H9 (cell line): ENCODE measurements around the gene DENR. TPM values are rescaled to one million over a fixed set of nuclear protein-coding genes. Genes with fewer than 3 reads are reported as not detected.

Source experiments
- DNase-seq: peaks from one replicate; pipeline ENCODE4 v3.0.0-alpha.2; 2017
- H2AFZ ChIP-seq: one replicate; pipeline ENCODE4 v1.6.1; 2013; ENCODE audit warnings: mild to moderate bottlenecking, low read length, control low read depth, moderate library complexity
- H2AK5ac ChIP-seq: 2 replicates; pipeline ENCODE4 v1.6.1; 2013; ENCODE audit warnings: low read length, control low read depth, mixed read lengths; ENCODE audit not compliant: insufficient read length
- H2BK120ac ChIP-seq: one replicate; pipeline ENCODE4 v1.6.1; 2013; ENCODE audit warnings: low read depth, mild to moderate bottlenecking, low read length, control low read depth, inconsistent platforms; ENCODE audit not compliant: poor library complexity, severe bottlenecking
- H2BK12ac ChIP-seq: 2 replicates; pipeline ENCODE4 v1.6.1; 2013; ENCODE audit warnings: low read length, control low read depth, mixed read lengths, low read depth; ENCODE audit not compliant: insufficient read length
- H2BK15ac ChIP-seq: 2 replicates; pipeline ENCODE4 v1.6.1; 2013; ENCODE audit warnings: low read depth, low read length, control low read depth
- H2BK20ac ChIP-seq: one replicate; pipeline ENCODE4 v1.6.1; 2013; ENCODE audit warnings: low read depth, mild to moderate bottlenecking, low read length, control low read depth, inconsistent platforms; ENCODE audit not compliant: poor library complexity, severe bottlenecking
- H2BK5ac ChIP-seq: 2 replicates; pipeline ENCODE4 v1.6.1; 2013; ENCODE audit warnings: low read length, control low read depth, mixed read lengths; ENCODE audit not compliant: insufficient read length
- H3K14ac ChIP-seq: 2 replicates; pipeline ENCODE4 v1.6.1; 2013; ENCODE audit warnings: low read length, control low read depth; ENCODE audit not compliant: insufficient read depth
- H3K18ac ChIP-seq: 2 replicates; pipeline ENCODE4 v1.6.1; 2013; ENCODE audit warnings: low read depth, mild to moderate bottlenecking, mixed read lengths, low read length, control low read depth; ENCODE audit not compliant: insufficient read length
- H3K23ac ChIP-seq: 2 replicates; pipeline ENCODE4 v1.6.1; 2013; ENCODE audit warnings: low read length, control low read depth, mixed read lengths, low read depth; ENCODE audit not compliant: insufficient read length
- H3K23me2 ChIP-seq: 2 replicates; pipeline ENCODE4 v1.6.1; 2013; ENCODE audit warnings: low read depth, mild to moderate bottlenecking, mixed read lengths, low read length, control low read depth; ENCODE audit not compliant: insufficient read length, poor library complexity, severe bottlenecking
- H3K27ac ChIP-seq: 2 replicates; pipeline ENCODE4 v1.5.1; 2013; ENCODE audit warnings: low read length, control low read depth, mixed read lengths, low read depth; ENCODE audit not compliant: insufficient read length
- H3K27me3 ChIP-seq: 2 replicates; pipeline ENCODE4 v1.6.1; 2013; ENCODE audit warnings: low read length, control low read depth, inconsistent platforms; ENCODE audit not compliant: insufficient read depth
- H3K4ac ChIP-seq: 2 replicates; pipeline ENCODE4 v1.6.1; 2013; ENCODE audit warnings: low read depth, mild to moderate bottlenecking, control low read depth, inconsistent platforms, low read length, moderate library complexity
- H3K4me1 ChIP-seq: 2 replicates; pipeline ENCODE4 v1.6.1; 2013; ENCODE audit warnings: low read length, control low read depth, inconsistent platforms; ENCODE audit not compliant: insufficient read depth
- H3K4me2 ChIP-seq: 2 replicates; pipeline ENCODE4 v1.6.1; 2013; ENCODE audit warnings: low read length, control low read depth, mixed read lengths; ENCODE audit not compliant: insufficient read length, insufficient read depth
- H3K56ac ChIP-seq: 2 replicates; pipeline ENCODE4 v1.6.1; 2013; ENCODE audit warnings: low read depth, mild to moderate bottlenecking, mixed read lengths, low read length, control low read depth; ENCODE audit not compliant: insufficient read length
- H3K79me1 ChIP-seq: 2 replicates; pipeline ENCODE4 v1.6.1; 2013; ENCODE audit warnings: low read depth, mild to moderate bottlenecking, moderate library complexity, low read length, control low read depth, inconsistent platforms; ENCODE audit not compliant: insufficient read depth, poor library complexity, severe bottlenecking
- H3K79me2 ChIP-seq: 2 replicates; pipeline ENCODE4 v1.6.1; 2013; ENCODE audit warnings: low read length, control low read depth, inconsistent platforms; ENCODE audit not compliant: insufficient read depth
- H3K9ac ChIP-seq: 2 replicates; pipeline ENCODE4 v1.6.1; 2013; ENCODE audit warnings: low read length, control low read depth, mixed read lengths; ENCODE audit not compliant: insufficient read length; ENCODE audit errors: extremely low read depth
- H3K9me3 ChIP-seq: one replicate; pipeline ENCODE4 v1.6.1; 2013; ENCODE audit warnings: low read depth, low read length, inconsistent platforms; ENCODE audit not compliant: control insufficient read depth
- H3T11ph ChIP-seq: one replicate; pipeline ENCODE4 v1.6.1; 2013; ENCODE audit warnings: mild to moderate bottlenecking, low read length, control low read depth, inconsistent platforms
- H4K20me1 ChIP-seq: one replicate; pipeline ENCODE4 v1.6.1; 2013; ENCODE audit not compliant: control insufficient read depth, insufficient read length, insufficient read depth
- H4K5ac ChIP-seq: 2 replicates; pipeline ENCODE4 v1.6.1; 2013; ENCODE audit warnings: low read depth, mild to moderate bottlenecking, mixed read lengths, low read length, control low read depth; ENCODE audit not compliant: insufficient read length
- H4K8ac ChIP-seq: replicated peaks from 2 replicates; pipeline ENCODE4 v1.6.1; 2013; ENCODE audit warnings: low read length, control low read depth, mixed read lengths, low read depth; ENCODE audit not compliant: insufficient read length
- H4K91ac ChIP-seq: 2 replicates; pipeline ENCODE4 v1.6.1; 2013; ENCODE audit warnings: low read depth, mild to moderate bottlenecking, moderate library complexity, mixed read lengths, low read length, control low read depth; ENCODE audit not compliant: insufficient read length
- H3K27ac Mint-ChIP-seq, 3 experiments: 2 replicates in 2 of 3; 3 replicates in 1 of 3; pipeline ENCODE4 v1.8.0; 2020 to 2021; ENCODE audit warnings: mixed read lengths in 3 of 3, mild to moderate bottlenecking in 1 of 3, moderate library complexity in 1 of 3
- H3K27me3 Mint-ChIP-seq: 2 replicates; pipeline ENCODE4 v1.8.0; 2021; ENCODE audit warnings: low read depth, mild to moderate bottlenecking, moderate library complexity, mixed read lengths
- H3K36me3 Mint-ChIP-seq, 3 experiments: 2 replicates in 2 of 3; 3 replicates in 1 of 3; pipeline ENCODE4 v1.8.0; 2020 to 2021; ENCODE audit warnings: low read depth in 3 of 3, mixed read lengths in 3 of 3; ENCODE audit not compliant: insufficient read depth in 1 of 3
- H3K4me1 Mint-ChIP-seq, 2 experiments: 2 replicates each; pipeline ENCODE4 v1.8.0; 2020; ENCODE audit warnings: mixed read lengths in 2 of 2
- H3K4me3 Mint-ChIP-seq, 2 experiments: 2 replicates in 1 of 2; 3 replicates in 1 of 2; pipeline ENCODE4 v1.8.0; 2020 to 2021; ENCODE audit warnings: mild to moderate bottlenecking in 2 of 2, mixed read lengths in 2 of 2, moderate library complexity in 1 of 2
- H3K9me3 Mint-ChIP-seq, 2 experiments: 2 replicates in 1 of 2; 3 replicates in 1 of 2; pipeline ENCODE4 v1.8.0; 2020; ENCODE audit warnings: mild to moderate bottlenecking in 2 of 2, mixed read lengths in 2 of 2, moderate library complexity in 1 of 2
- WGBS: extraction: QIAGEN DNeasy Blood & Tissue Kit; methylation state at CpG from one replicate; pipeline ENCODE4 v1.1.7; 2013; ENCODE audit warnings: missing lambda C conversion rate, low lambda C conversion rate, mixed read lengths; ENCODE audit not compliant: insufficient read length; ENCODE audit errors: extremely low coverage; 5-methylcytosine and 5-hydroxymethylcytosine counted together
- total RNA-seq: library from RNA; stranded (reverse); gene quantifications from 2 replicates; pipeline ENCODE4 v1.2.1, GENCODE V29; 2021
- TF ChIP-seq, protein P1 (sequence below): fragments of 200-600 bp; sonication (generic); conservative IDR thresholded peaks from 3 replicates; pipeline ENCODE4 v1.8.0; 2021; ENCODE audit warnings: antibody characterized with exemption, mild to moderate bottlenecking

Gene DENR
- total RNA-seq, 1 experiment from 2014 or later, result 104 TPM

DNA sequence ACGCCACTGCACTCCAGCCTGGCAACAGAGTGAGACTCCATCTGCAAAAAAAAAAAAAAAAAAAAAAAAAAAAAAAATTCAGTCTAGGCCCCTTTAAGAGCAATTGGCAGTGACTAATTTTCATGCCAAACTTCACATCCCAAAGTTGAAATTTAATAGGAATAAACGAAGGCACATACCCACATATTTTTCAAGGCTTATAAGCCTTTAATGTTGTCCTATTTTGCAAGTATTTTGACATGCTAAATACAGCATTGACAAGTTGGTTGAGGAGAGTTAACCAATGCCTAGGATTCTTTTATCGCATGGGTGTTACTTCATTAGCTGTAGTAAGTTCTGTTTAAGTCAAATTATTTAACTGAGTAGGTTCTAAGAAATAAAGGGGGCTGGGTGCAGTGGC is 59.2 kb downstream of the DENR start:
- Histone ChIP-seq H4K20me1 (no peaks in the 10 kb centered on the region), H2AFZ (no peak overlapping the region), H3K23ac (no peak overlapping the region), H2BK120ac (no peak overlapping the region), H4K8ac (no peak overlapping the region), H3K4me1 (no peaks in the 10 kb centered on the region), H3K79me2 (no peaks in the 10 kb centered on the region), H3K27me3 (no peaks in the 10 kb centered on the region), H3K4ac (no peak overlapping the region), H2BK20ac (no peak overlapping the region), H3K27ac (no peak overlapping the region), H2BK15ac (no peak overlapping the region), H3K9ac (no peak overlapping the region), H4K91ac (no peak overlapping the region), H2AK5ac (no peak overlapping the region), H3K14ac (no peak overlapping the region), H2BK12ac (no peak overlapping the region), H3K79me1 (no peaks in the 10 kb centered on the region), H3T11ph (no peak overlapping the region), H3K9me3 (no peaks in the 10 kb centered on the region), H3K23me2 (no peaks in the 10 kb centered on the region), H3K4me2 (no peak overlapping the region), H2BK5ac (no peak overlapping the region), H3K56ac (no peak overlapping the region), H3K18ac (no peak overlapping the region), H4K5ac (no peak overlapping the region)
- Mint-ChIP-seq H3K4me3 (no peak overlapping the region; a peak in 1 of 5 replicates), H3K9me3 (no peaks in the 10 kb centered on the region), H3K27me3 (peaks cover 3% of the 10 kb centered on the region; the same call in 1 of the 2 replicates), H3K27ac (no peak overlapping the region), H3K4me1 (no peaks in the 10 kb centered on the region), H3K36me3 (no peaks in the 10 kb centered on the region)
- no peak for DNase-seq
- no CpG with 5 or more reads among the region's 3 CpGs for WGBS
- TF ChIP-seq, protein P1, sequence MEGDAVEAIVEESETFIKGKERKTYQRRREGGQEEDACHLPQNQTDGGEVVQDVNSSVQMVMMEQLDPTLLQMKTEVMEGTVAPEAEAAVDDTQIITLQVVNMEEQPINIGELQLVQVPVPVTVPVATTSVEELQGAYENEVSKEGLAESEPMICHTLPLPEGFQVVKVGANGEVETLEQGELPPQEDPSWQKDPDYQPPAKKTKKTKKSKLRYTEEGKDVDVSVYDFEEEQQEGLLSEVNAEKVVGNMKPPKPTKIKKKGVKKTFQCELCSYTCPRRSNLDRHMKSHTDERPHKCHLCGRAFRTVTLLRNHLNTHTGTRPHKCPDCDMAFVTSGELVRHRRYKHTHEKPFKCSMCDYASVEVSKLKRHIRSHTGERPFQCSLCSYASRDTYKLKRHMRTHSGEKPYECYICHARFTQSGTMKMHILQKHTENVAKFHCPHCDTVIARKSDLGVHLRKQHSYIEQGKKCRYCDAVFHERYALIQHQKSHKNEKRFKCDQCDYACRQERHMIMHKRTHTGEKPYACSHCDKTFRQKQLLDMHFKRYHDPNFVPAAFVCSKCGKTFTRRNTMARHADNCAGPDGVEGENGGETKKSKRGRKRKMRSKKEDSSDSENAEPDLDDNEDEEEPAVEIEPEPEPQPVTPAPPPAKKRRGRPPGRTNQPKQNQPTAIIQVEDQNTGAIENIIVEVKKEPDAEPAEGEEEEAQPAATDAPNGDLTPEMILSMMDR, result no peak
